NCI-H446 treated with DMSO at 0.1 percent for 48 hours (cell line): ENCODE measurements around the gene PFDN1.

Experiments used
- DNase-seq: peaks from one replicate; lab custom pipeline; 2025; lab: John Stamatoyannopoulos, UW

PFDN1 gene

DNA sequence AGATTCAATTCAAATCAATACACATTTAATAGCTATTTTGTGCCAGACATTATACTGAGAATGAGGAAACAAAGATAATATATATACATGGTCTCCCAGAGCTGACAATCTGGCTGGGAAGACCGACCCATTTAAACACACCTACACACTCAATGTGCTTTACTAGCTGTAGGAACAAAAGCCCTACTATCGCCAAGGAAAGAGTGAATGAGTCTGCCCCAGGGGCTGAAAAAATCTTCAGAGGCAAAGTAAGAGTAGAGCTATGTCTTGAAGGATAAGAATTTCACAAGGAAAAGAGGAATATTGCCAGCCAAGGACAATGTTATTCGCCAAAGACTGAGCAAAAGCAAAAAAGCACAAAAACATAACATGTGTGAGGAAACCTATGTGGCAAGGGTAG, 6.6 kb downstream of the PFDN1 start:
- no peak for DNase-seq

DNA sequence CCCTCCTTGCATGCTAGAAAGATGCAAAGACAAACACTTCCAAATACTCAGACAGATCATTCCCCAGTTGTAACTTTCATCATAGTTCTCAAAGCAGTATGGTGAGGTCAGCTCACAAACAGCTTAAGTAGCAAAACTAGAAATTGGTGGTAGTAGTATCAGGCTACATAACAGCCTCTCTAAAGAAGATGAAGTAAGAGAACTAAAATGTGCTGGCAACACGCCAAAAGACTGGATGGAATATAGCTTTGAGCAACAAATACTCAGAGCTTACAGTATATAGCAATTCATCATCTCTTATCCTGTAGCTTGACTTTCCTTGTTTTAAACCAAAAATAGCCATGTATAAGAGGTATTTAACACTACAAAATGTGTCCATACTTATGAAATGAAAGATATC, 7.5 kb downstream of the PFDN1 start:
- DNase-seq, result peak; percentile 7

DNA sequence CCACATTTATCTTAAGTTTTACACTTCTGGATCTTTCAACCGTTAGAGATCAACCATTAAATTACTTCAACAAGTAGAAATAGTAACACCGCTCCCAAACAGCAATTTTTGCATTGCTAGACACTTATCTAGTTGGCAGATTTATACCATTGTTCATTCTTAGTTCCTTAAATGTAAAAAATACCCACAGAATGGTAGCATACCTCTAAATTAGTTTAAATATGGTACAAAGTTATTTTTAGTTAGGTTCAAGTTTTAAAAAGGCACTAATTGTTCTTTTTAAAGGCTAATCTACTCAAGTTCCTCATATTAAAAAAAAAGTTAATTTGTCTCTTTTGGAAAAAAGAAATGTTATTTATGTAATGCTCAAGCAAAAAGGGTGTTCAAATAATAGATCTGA, 8.1 kb downstream of the PFDN1 start:
- DNase-seq, result no peak

DNA sequence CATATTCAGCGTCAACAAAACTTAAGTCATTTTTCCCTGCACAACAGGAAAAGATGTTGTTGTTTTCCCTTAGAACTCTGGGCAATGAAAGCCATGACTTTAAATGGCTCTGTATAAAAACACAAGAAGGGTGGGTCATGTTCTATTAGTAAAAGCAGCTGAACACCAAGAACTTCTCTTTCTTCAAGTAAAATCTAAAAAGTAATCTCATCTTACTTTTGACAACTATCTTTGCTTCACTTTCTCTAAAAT, 9.1 kb downstream of the PFDN1 start:
- no peak for DNase-seq

DNA sequence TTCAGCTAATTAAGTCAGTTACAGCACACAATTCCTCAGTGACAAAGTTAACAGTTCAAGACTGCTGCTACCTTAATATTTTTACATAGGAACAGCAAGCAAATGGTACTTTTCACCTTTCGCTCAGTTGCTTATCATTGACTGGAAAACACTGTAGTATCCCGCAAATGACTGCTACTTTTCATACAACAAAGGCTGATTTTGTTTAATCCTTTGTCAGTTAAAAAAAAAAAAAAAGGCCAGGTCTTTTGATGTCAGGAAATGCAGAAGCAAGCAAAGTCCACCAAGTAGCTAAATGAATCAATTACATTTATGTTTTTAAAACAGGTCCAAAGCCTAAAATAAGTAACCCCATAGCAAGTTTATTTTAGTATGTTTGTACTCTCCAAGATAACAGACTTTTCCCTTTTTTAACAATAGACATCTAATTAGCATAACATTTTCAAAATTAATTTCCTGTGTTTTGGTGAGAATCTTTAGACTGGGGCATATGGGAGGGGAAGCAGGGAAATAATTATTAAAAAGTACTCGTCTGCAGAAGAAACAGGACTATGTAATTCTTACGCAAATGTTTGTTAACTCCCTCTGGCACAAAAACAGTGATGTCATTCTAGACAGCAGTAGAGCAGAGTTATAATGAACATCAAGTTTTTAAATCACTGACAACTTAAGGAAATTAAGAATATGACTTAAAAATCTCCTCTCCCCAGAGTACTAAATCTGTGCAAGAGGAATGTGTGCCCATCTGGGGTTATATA, 9.6 kb downstream of the PFDN1 start:
- DNase-seq, result no peak

DNA sequence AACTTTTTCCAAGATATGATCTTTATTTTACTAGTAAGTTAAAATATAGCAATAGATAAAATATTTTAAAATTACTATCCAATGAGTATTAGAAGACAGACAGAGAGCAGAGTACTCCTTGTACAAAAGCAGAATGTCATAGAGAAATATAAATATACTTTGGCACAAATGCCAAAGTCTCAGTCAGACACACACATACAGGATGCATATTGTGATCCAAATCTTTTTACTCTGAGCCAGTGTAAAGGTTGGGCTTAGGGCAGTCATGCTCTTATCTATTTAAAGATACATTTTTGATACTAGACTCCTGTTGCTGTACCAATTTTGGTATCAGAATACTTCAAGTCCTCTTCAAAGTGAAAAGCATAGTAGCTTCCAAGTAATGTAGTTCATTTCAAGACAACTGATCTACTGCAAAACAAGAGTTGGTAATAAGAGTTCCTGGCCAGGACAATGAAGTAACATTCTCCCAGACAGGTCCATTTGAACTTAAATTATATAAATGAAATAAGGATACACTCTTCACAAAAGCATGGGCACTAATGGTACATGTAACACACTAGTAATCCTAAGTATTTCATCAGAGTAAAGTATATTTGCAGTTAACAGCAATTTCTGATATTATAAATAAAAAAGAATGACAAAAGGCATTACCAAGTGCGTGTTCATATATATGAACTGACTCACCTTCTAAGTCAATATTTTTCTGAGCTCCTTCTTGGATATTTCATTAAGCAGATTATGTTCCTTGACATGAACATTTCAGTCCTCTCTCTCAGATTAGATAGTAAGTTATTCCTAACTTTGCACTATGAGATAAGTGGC, 10.5 kb downstream of the PFDN1 start:
- no peak for DNase-seq

DNA sequence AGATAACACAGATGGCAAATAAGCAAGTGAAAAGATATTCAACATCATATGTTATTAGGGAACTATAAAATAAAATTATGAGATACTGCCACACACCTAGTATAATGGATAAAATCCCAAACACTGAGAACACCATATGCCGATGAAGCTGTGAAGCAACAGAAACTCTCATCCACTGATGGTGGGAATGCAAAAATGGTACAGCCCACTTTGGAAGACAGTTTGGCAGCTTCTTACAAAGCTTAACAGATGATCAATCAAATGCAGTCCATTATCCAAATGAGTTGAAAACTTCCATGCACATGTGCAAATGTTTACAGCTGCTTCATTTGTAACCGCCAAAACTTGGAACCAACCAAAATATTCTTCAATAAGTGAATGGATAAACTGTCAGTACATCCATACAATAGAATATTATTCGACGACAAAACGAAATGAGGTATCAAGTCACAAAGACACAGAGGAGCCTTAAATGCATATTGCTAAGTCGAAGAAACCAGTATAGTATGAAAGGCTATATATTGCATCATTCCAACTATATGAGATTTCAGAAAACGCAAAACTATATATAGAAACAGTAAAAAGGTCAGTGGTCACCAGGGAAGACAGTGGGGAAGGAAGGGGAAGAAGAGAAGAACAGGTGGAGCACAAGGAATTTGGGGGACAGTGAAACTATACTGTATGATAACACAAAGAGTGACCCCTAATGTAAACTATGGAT, 14.9 kb downstream of the PFDN1 start:
- DNase-seq, result no peak

DNA sequence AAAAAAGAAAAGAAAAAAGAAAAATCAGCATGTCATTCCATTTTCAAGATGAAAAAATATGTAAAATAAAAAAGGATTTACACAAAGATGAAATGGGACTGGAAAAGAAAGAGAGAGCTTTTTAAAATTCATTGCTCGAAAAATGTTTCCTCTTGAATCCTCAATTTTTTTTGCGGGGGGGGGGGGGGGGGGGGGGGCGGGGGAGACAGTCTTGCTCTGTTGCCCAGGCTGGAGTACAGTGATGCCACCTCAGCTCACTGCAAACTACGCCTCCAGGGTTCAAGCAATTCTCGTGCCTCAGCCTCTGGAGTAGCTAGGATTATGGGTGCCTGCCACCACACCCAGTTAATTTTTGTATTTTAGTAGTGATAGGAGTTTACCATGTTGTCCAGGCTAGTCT, 16.5 kb downstream of the PFDN1 start:
- no peak for DNase-seq

DNA sequence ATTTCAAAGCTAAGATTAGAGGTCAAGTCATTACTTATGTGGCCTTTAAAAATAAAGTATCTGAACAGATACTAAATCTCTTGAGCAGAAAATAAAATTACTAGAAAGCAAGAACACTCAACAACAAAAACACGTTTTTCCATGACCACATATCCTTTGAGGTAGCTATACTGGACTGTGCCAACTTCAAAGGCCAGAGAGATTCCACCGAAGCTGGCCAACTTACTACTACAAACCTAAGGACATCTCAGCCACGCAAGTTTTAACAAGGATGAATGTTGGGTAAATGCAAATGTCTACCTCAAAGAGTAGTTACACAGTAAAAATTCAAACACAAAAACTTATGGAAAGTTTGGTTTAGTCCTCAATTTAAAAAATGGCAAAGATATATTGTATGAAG, 18.9 kb downstream of the PFDN1 start:
- no peak for DNase-seq

DNA sequence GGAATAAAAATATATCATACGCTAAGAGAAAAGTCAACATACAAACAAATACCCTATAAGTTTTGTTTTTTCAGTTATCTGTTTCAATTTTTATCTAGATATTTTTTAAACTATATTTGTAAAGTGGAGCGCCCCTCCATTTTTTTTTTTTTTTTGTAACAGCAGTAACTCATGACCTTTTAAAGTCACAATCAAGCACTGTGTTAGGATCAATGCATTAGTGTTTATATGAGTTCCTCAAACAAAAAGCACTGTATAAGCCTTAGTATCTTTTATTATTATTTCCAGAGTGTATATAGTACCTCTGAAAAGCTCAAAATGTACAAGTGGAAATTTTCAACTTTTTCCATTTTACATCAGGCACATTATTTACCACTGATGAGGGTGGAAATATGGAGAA, 20.6 kb downstream of the PFDN1 start:
- no peak for DNase-seq

DNA sequence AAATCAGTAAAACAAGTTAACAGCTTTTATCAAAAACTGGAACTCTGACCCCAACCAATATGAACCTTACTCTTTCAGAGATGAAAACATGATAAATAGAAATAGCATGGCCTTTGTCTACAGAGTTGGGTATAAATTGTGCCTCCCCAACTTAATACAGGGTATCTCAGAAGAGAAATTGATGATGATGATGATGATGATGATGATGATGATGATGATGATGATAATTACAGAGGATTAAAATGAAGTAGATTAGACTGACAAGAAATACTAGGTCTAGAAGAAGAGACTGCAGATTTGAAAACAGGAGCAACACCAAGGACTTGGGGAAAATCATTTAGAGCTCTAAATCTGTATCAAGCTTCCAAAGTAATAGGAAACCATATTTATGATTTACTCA, 27.1 kb downstream of the PFDN1 start:
- DNase-seq, result no peak

DNA sequence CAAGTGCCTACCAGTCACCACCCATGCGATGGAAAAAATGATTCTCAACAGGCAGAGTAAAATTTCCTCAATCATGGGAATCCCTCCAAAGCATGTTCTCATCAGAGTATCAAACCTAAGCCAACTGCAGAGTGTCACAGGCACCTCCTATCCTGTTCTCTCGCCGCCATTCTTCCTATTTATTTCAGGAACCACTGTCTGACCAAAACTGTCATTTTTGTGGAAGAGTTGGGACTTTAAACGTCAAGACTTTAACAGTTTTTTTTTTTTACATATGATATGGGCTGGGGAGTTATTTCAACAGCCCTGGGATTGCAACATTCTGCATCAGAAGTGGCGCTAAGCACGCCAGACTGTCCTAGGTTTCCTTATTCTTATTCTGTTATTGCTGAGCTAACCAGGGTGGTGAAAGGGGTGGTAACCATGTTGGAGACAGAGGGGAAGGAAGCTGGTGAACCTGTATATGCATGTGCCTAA, 29.5 kb downstream of the PFDN1 start:
- no peak for DNase-seq

DNA sequence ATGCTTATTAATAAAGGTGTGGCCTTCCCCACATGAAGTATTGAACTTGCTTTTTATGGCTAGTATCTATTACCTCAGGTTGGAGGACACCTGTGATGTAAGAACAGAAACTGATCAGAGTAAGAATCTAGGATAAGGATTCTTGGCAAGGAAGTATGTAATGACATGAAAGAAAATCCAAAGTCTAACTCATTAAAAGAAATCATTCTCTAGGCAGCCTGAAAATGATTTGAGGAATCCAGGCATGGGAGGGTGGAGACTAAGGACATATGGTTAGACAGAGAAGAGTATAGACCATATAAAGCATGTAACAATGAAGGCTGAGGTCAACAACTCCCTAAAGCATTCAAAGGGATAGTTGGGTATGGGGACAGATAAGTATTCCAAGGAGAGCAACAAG, 32.9 kb downstream of the PFDN1 start:
- DNase-seq, result no peak

DNA sequence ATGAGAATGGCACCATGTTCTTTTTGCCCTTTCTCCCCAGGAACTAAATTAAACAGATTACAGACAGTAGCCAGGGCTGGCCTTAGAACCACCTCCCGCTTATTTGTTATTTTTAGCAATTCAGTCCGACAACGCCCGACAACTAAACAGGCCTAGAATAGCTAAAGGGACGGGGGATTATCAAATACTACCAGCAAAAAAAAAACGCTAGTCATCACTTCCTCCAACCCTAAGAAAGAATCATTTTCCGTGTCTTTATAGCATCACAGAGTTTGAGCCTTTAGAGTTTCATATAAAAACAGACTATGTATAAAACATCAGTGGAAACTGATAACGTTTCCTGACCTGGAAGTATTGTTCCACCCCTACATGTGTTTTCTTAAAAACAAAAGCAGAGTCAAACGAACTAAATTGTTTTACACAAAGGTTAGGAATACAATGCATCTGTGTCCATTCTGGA, 35.3 kb downstream of the PFDN1 start:
- no peak for DNase-seq

DNA sequence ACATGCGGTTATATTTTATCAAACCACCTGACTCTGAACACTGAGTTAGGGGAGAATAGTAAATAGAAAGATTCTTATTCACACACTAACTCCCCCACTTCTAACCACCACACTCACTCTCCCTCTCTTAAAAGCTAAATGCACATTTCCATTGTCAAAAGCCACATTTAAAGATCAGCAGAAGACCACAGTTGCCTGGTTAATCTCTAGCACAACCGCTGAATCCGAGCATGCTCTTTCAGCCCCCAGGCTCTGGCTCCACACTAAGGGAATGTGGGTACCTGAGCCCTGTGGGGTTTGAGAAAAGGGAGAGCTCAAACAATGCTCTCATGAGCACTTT, 35.7 kb downstream of the PFDN1 start:
- no peak for DNase-seq

DNA sequence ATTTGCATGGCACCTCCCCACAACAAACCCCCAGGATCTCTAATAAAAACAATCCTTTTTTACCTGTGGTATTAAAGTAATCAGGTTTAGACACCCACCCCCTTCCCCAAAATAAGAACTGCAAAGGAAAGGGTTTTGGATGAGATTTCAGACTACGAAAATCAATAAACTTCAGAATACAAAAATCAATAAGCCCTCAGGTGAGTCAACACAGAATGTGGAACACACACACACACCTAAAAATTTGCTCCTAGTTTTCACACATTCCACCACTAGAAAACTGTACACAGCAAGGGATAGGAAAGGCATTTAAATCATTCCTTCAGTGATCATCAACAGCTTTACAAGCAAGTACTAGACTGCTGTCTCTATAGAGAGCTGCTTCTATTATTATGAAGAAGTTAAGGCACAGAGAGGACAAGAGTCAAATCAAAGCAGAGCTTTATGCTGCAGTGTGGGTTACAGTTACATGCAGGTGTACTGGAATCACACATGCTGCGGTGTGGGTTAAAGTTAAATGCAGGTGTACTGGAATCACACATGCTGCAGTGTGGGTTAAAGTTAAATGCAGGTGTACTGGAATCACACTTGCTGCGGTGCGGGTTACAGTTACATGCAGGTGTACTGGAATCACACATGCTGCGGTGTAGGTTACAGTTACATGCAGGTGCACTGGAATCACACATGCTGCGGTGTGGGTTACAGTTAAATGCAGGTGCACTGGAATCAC, 36.3 kb downstream of the PFDN1 start:
- no peak for DNase-seq

DNA sequence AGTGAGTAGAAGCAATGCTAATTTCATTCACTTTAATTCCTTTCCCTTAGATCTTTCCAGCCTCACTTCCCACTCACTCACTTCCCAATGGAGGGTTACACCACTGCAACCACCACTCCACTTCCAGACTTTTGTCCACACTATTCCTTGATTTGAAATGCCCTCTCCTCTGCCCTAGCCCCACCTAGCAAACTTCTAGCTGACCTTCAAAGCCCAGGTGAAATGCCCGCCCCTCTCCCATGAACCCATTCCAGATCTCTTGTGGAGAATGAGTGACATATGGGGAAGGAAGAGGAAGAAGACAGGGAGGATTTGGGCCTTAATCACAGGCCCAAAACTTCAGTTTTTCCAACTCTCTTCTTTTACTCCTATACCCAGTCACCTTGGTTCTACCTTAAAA, 37.1 kb downstream of the PFDN1 start:
- DNase-seq, result no peak

DNA sequence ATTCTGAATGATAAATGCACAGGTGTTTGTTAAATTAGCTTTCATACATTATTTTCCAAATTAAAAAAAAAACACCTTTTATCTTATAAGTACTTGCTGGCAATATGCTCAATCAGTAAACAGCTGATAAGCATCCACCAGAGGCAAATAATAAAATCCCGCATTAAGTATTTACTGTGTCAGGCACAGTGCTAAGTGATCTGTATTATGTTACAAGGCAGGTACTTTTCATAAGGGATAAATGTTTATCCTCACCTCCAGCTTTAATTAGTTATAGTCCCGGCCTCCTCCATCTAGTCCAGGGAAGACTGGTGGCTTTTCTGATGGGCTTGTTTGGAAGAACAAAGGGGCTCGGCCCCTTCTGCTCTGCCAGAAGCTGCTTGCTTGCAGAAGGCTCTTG, 40.1 kb downstream of the PFDN1 start:
- no peak for DNase-seq

DNA sequence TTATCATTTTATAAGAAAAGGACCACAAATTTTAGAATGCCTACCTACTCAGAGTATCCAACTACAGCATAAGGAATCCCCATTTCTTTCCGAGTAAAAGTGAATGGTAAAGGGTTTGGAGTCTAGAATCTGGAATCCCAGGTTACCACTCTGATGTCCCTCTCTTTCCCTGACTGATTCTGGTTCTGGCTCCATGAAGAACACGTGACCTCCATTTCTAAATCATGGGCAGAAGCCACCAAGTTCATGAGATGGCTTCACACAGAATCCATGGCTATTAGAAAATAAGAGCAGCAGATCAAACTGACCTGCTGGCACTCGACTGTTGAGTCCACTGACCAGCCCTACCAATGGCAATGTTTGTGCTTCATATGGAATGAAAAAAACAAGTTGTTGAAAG, 40.7 kb downstream of the PFDN1 start:
- DNase-seq, result no peak

DNA sequence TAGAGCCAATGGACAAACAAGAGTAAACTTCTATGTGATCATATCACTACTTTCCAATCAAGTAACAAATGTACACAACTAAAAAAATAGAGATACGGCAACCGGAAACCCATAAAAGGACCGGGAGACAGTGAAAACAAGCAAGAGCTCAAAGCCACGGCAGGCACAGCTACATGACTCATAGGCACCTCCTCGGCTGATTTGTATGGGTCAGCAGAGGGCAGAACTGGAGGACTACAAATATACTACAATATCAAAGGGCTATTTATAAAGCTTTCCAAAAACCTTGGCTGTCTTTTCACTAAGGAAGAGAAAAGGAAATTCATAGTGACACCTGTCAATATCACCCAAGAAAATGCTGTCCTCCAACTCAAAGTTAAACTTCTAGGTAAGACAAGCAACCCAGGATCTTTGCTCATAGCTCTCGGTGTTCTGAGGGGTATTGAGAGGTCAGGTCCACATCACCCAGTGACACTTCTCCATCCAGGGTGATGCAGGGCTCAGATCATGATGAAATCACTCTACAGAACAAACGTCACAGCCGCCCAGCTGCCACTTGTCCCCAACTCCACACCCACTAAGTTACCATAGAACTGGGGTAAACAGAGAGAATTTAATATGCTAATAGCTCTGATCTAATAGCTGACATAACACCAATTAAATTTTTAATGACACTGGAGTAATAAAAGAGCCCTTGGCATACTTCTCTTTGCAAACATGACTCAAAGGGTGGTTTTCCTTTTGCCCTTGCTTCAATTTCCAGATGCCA, 41.3 kb downstream of the PFDN1 start:
- no peak for DNase-seq

DNA sequence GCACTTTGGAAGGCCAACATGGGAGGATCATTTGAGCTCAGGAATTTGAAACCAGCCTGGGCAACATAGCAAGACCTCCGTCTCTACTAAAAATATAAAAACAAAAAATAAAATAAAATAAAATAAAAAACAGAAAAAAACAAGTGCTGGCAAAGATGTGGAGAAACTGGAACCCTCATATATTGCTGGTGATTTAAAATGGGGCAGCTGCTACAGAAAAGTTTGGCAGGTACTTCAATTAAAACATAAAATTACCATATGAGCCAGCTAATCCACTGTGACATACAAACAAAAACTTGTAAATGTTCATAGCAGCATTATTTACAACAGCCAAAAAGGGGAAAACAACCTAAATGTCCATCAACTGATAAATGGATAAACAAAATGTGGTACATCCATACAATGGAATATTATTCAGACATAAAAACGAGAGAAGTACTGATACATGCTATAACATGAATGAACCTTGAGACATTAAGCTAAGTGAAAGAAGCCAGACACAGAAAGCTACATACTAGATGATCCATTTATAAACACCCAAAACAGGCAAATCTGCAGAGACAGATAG, 42.7 kb downstream of the PFDN1 start:
- DNase-seq, result no peak
